ENCODE data around the gene STOML2.

DNA sequence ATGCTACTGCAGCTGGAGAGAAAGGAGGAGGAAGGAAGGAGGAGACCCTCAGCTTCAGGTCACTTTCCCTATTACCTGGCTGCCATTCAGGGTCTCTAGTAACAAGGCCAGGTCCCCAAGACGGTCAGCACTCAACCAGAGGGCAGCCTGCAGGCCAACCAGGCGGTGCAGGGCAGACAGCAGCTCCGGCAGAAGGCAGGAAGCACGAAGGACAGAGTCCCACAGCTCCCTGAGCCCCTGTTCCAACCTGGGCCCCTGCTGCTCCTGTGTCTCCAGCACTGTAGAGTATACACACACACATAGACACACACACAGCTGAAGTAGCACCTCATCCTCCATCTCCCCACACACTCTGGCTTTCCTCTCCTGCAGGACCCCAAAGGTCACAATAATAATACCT lies 24.9 kb downstream of the STOML2 start:
- TF ChIP-seq, protein P1, sequence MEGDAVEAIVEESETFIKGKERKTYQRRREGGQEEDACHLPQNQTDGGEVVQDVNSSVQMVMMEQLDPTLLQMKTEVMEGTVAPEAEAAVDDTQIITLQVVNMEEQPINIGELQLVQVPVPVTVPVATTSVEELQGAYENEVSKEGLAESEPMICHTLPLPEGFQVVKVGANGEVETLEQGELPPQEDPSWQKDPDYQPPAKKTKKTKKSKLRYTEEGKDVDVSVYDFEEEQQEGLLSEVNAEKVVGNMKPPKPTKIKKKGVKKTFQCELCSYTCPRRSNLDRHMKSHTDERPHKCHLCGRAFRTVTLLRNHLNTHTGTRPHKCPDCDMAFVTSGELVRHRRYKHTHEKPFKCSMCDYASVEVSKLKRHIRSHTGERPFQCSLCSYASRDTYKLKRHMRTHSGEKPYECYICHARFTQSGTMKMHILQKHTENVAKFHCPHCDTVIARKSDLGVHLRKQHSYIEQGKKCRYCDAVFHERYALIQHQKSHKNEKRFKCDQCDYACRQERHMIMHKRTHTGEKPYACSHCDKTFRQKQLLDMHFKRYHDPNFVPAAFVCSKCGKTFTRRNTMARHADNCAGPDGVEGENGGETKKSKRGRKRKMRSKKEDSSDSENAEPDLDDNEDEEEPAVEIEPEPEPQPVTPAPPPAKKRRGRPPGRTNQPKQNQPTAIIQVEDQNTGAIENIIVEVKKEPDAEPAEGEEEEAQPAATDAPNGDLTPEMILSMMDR (IDR thresholded peaks at IDR 0.05): no peak
- TF ChIP-seq POLR2A (IDR thresholded peaks at IDR 0.05): no peak
- no peak for TF ChIP-seq POLR2AphosphoS5 (IDR thresholded peaks at IDR 0.05)
- no peak for TF ChIP-seq EP300 (IDR thresholded peaks at IDR 0.05)
